ENCODE data around the gene FOXP1. TPM values are rescaled to one million over a fixed set of nuclear protein-coding genes. Genes with fewer than 3 reads are reported as not detected.

The FOXP1 gene
- total and polyA plus RNA-seq, 2 of the 8 experiments (the other 6 are each of a cell fraction or from before 2014, with no cell fraction given): 13.9 to 25.4 TPM

DNA sequence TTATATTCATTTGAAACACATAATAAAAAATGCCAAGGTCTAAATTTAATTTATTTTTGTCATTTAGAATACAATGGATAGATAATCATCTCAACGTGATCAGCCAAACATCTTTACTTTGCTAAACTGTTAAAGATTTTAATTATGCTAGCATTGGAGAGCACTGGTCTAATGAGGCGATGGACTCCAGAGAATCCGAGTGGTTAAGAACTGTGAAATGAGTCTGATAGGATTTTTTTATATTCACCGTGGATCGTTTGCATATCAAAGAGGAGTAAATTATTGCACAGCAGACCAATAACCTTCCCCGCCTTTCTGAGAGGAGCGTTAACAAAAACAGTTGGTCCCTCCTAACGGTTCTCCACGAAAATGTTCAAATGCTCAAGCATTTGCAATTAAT is 540.8 kb downstream of the FOXP1 start (continued):
- TF ChIP-seq CTCF (IDR thresholded peaks at IDR 0.05; ENCODE audit: control extremely low read depth in 1 of 3, insufficient read depth in 1 of 3, low read depth in 1 of 3, low read length in 3 of 3) (no peak), JUN (IDR thresholded peaks at IDR 0.05; ENCODE audit: low read depth, low read length) (no peak), ZNF274 (IDR thresholded peaks at IDR 0.05; ENCODE audit: borderline replicate concordance, extremely low read depth, low read length) (no peak), SP1 (IDR thresholded peaks at IDR 0.05; ENCODE audit: low read depth, low read length) (no peak), BRCA1 (IDR thresholded peaks at IDR 0.05; ENCODE audit: low read depth, low read length) (no peak), NANOG (IDR thresholded peaks at IDR 0.05; ENCODE audit: insufficient read depth, low read depth, low read length, poor library complexity, severe bottlenecking) (no peak), EGR1 (IDR thresholded peaks at IDR 0.05; ENCODE audit: borderline replicate concordance, low read depth, low read length) (no peak), TAF1 (IDR thresholded peaks at IDR 0.05; ENCODE audit: low read depth, low read length) (no peak), YY1 (IDR thresholded peaks at IDR 0.05; ENCODE audit: low read depth, low read length) (no peak)

All from H1 (cell line).